DOHH2 (cell line): ENCODE data around the gene RPL39.

Experiments used
- CTCF ChIP-seq: fragments of 200-600 bp; sonication (generic); IDR thresholded peaks from one replicate; pipeline ENCODE4 v1.5.1; 2014; ENCODE audit warnings: antibody characterized with exemption, mild to moderate bottlenecking, low read depth, low read length; ENCODE audit not compliant: poor library complexity, severe bottlenecking
- EZH2phosphoT487 ChIP-seq: fragments of 200-600 bp; sonication (generic); IDR thresholded peaks from 2 replicates; pipeline ENCODE4 v1.6.1; 2017; ENCODE audit warnings: borderline replicate concordance, mild to moderate bottlenecking, antibody characterized with exemption, low read length, moderate library complexity, mixed read lengths

- no peak for TF ChIP-seq CTCF
- TF ChIP-seq EZH2phosphoT487 = no peak
Observed at GRCh38 chrX:119828446-119828845, 37.0 kb upstream of the RPL39 start.
